Esophagus squamous epithelium (tissue), 5 donors: Measurements from ENCODE around the gene GIMAP1. TPM values are rescaled to one million over a fixed set of nuclear protein-coding genes. Genes with fewer than 3 reads are reported as not detected.

Experiments
- DNase-seq: peaks from one replicate; lab custom pipeline; 2025; lab: John Stamatoyannopoulos, UW
- H3K27ac ChIP-seq, 4 donors: fragments of 200-600 bp; sonication (generic); one replicate each; pipeline ENCODE4 v1.5.1; 2016 to 2019; ENCODE audit warnings: mild to moderate bottlenecking in 1 of 4
- H3K27me3 ChIP-seq, 4 donors: fragments of 200-600 bp; sonication (generic); 1 replicate in 3 of 4; 2 replicates in 1 of 4; pipeline versions ENCODE4 v1.5.1 to v1.6.0; 2017 to 2021; ENCODE audit warnings: antibody characterized with exemption in 1 of 4
- H3K36me3 ChIP-seq, 3 donors: fragments of 200-600 bp; sonication (generic); one replicate each; pipeline ENCODE4 v1.5.1; 2016 to 2019
- H3K4me1 ChIP-seq, 3 donors: fragments of 200-600 bp; sonication (generic); one replicate each; pipeline ENCODE4 v1.5.1; 2017 to 2019
- H3K4me3 ChIP-seq, 4 donors: fragments of 200-600 bp; sonication (generic); 1 replicate in 3 of 4; 2 replicates in 1 of 4; pipeline ENCODE4 v1.5.1; 2016 to 2019; ENCODE audit warnings: mild to moderate bottlenecking in 2 of 4, moderate library complexity in 1 of 4
- H3K9me3 ChIP-seq, 3 donors: fragments of 200-600 bp; sonication (generic); one replicate each; pipeline ENCODE4 v1.5.1; 2016 to 2019
- POLR2A ChIP-seq, 4 donors: fragments of 450-650 bp; IDR thresholded peaks; one replicate each; pipeline ENCODE4 v1.6.1; 2017; ENCODE audit warnings: antibody characterized with exemption in 4 of 4, mild to moderate bottlenecking in 4 of 4, moderate library complexity in 3 of 4
- WGBS, 2 donors: methylation state at CpG; one replicate each; pipeline ENCODE4 v1.1.5; 2018; 5-methylcytosine and 5-hydroxymethylcytosine counted together
- intact Hi-C: fragments of 100-400 bp; cut with DNase I; formaldehyde crosslinking; loops from one replicate; pipeline ENCODE4 v1.15.0; 2022
- total RNA-seq, 4 donors: library from RNA; depleted of rRNA; stranded (reverse); fragments of >200 nt; gene quantifications; one replicate each; pipeline ENCODE4 v1.1.0, GENCODE V29; 2016
- TF ChIP-seq, protein P1 (sequence below), 6 experiments: fragments of 450-650 bp in 4 of 6; fragments of 200-600 bp in 2 of 6; sonication (generic) in 2 of 6; IDR thresholded peaks; one replicate each; pipeline ENCODE4 v1.5.1; 2016 to 2019; ENCODE audit warnings: antibody characterized with exemption in 6 of 6, mild to moderate bottlenecking in 4 of 6, moderate library complexity in 4 of 6
- donor health status: DM: yes; HTN: yes; CAD: no.

Gene GIMAP1
- total RNA-seq, 4 donors from 2014 or later, result 0.97 to 9.3 (median 4.8) TPM

DNA sequence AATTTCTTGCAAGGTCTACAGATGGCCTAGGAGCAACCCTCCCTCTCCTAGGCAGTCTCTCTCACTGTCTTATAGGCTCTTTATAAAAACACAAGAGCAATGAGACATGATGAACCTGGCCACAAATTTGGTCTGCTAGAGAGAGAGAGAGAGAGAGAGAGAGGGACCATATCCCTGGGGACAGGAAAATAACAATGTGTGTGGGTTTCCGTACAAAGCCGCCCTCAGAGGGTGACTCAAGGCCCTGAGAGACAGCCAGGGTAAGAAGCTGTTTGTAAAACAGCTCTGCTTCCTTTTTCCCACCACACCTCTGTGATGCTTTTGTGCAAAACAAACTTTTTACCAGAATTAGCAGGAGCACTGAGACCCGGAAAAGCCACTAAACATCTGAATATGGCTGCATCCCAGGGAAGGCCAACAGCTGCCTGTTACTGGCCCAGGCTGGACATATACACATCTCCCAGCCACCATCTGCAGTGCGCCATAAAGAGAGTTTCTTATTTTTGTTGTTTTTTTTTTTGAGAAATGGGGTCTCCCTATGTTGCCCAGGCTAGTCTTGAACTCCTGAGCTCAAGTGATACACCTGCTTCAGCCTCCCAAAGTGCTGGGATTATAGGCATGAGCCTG is 39.2 kb downstream of the GIMAP1 start:
- no peak overlapping the region for H3K4me3 ChIP-seq
- H3K9me3 ChIP-seq, result no peaks in the 10 kb centered on the region
- no peak for DNase-seq
- intact Hi-C loops, result loop anchor here (5.0 kb wide), 1 partner anchor 308 kb away; no protein-coding TSS in a partner anchor
- peak overlapping the region in 3 of 4 donors; percentile 16 to 66 (median 18) for H3K27ac ChIP-seq
- TF ChIP-seq, protein P1, sequence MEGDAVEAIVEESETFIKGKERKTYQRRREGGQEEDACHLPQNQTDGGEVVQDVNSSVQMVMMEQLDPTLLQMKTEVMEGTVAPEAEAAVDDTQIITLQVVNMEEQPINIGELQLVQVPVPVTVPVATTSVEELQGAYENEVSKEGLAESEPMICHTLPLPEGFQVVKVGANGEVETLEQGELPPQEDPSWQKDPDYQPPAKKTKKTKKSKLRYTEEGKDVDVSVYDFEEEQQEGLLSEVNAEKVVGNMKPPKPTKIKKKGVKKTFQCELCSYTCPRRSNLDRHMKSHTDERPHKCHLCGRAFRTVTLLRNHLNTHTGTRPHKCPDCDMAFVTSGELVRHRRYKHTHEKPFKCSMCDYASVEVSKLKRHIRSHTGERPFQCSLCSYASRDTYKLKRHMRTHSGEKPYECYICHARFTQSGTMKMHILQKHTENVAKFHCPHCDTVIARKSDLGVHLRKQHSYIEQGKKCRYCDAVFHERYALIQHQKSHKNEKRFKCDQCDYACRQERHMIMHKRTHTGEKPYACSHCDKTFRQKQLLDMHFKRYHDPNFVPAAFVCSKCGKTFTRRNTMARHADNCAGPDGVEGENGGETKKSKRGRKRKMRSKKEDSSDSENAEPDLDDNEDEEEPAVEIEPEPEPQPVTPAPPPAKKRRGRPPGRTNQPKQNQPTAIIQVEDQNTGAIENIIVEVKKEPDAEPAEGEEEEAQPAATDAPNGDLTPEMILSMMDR (IDR thresholded peaks at IDR 0.05), result no peak
- no peak for TF ChIP-seq POLR2A (IDR thresholded peaks at IDR 0.05)
- no peaks in the 10 kb centered on the region for H3K27me3 ChIP-seq
- H3K4me1 ChIP-seq, result peaks cover 0 to 18% (median 0%) of the 10 kb centered on the region in 3 donors
- 52 to 55% methylated on average over 4 of the region's 4 CpGs for WGBS, 2 donors
- no peaks in the 10 kb centered on the region for H3K36me3 ChIP-seq

DNA sequence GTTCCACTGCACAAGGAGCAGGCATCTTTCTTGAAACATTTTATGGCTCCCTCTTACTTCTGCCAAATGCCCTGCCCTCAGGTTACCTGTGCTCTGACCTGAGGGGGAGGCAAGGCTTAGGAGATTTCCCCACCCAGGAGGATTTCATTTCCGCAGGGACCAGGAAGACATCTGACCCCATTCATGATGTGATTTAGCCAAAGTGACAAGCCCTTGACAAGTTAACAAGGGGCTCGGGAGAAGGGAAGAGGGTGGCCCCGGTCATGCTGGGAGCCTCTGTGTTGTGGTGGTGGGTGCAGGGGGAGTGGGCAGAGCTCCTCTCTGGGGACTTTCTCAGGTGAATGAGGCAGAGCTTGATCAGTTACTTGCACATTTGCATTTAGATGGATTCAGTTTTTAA is 39.8 kb downstream of the GIMAP1 start:
- H3K27ac ChIP-seq, result peak overlapping the region; percentile 5 to 49 (median 17)
- H3K4me3 ChIP-seq, result no peak overlapping the region
- DNase-seq, result no peak
- no peaks in the 10 kb centered on the region for H3K36me3 ChIP-seq
- 40 to 43% methylated on average over 2 to 3 of the region's 3 CpGs for WGBS, 2 donors
- H3K4me1 ChIP-seq, result peaks cover 0 to 18% (median 0%) of the 10 kb centered on the region in 3 donors
- TF ChIP-seq, protein P1 (IDR thresholded peaks at IDR 0.05), result no peak
- TF ChIP-seq POLR2A (IDR thresholded peaks at IDR 0.05), result no peak
- no peaks in the 10 kb centered on the region for H3K9me3 ChIP-seq
- H3K27me3 ChIP-seq, result no peaks in the 10 kb centered on the region
- intact Hi-C loops, result loop anchor here (5.0 kb wide), 1 partner anchor 309 kb away; no protein-coding TSS in a partner anchor

DNA sequence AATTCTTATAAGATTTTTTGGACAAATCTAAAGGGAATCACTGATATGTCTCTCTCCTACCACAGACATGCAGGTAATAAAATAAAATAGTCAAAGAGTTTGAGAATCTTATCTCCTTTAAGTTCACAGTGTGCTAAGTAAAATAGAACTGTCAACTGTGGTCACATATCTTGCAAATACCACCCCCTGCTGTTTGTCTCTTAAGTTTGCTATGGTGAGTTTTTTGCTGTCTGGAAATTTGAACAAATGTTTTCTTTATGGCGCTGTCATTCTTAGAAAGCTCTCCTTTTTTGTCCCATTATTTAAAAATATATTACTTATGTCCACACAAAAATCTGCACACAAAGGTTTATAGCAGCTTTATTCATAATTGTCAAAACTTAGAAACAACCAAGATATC is 40.4 kb downstream of the GIMAP1 start:
- intact Hi-C loops, result loop anchor here (5.0 kb wide), 1 partner anchor 310 kb away; no protein-coding TSS in a partner anchor
- no peak for DNase-seq
- Histone ChIP-seq H3K4me1 (peaks cover 0 to 18% (median 0%) of the 10 kb centered on the region in 3 donors), H3K9me3 (no peaks in the 10 kb centered on the region), H3K27me3 (no peaks in the 10 kb centered on the region), H3K4me3 (no peak overlapping the region), H3K36me3 (no peaks in the 10 kb centered on the region), H3K27ac (peak overlapping the region in 1 of 4 donors; percentile 16)
- WGBS, 2 donors, result 13 to 57% methylated on average over 1 of the region's 1 CpG
- TF ChIP-seq, protein P1 (IDR thresholded peaks at IDR 0.05), result peak in 4 of 6 experiments; percentile 25 to 46 (median 34)
- TF ChIP-seq POLR2A (IDR thresholded peaks at IDR 0.05), result no peak

DNA sequence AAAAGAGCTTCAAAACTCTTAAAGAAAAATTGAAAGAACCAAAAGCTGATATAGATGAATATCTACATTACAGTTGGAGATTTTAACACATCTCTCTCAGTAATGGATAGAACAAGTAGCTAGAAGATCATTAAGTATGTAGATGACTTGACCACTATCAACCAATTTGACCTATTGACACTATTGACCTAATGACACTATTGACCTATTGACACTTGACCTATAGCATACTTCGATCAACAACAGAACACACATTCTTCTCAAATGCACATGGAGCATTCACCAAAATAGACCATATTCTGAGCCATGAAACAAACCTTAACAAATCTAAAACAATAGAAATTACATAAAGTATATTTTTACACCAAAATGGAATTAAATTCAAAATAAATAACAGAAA is 43.1 kb downstream of the GIMAP1 start:
- Histone ChIP-seq H3K4me1 (peaks cover 0 to 13% (median 0%) of the 10 kb centered on the region in 3 donors), H3K36me3 (no peaks in the 10 kb centered on the region), H3K9me3 (no peaks in the 10 kb centered on the region), H3K27ac (no peak overlapping the region), H3K27me3 (no peaks in the 10 kb centered on the region), H3K4me3 (no peak overlapping the region)
- intact Hi-C loops, result loop anchor here (5.0 kb wide), 1 partner anchor 312 kb away; no protein-coding TSS in a partner anchor
- no peak for DNase-seq
- TF ChIP-seq, protein P1 (IDR thresholded peaks at IDR 0.05), result no peak
- no peak for TF ChIP-seq POLR2A (IDR thresholded peaks at IDR 0.05)
- WGBS, 2 donors, result 63 to 68% methylated on average over 1 of the region's 1 CpG

DNA sequence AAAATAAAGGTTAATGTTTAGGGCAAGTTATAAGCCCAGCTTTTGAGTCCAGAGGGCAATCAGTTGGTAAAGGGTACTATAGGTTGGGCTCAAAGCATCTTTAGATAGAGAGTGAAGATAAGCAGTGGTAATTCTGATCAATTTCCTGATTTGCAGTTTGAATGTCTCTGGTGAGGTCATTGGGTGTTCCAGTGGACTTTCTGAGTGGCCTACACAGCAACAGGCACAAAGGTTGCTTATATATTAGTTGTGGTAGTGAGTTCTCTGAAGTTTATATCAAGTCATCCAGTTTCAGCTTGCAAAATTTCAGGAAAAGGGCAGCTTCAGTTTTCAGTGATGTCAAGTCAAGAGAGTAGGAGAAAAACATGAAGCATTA is 49.9 kb downstream of the GIMAP1 start:
- no peak overlapping the region for H3K27ac ChIP-seq
- no peak overlapping the region for H3K4me3 ChIP-seq
- no peaks in the 10 kb centered on the region for H3K4me1 ChIP-seq
- H3K9me3 ChIP-seq, result no peaks in the 10 kb centered on the region
- H3K27me3 ChIP-seq, result no peaks in the 10 kb centered on the region
- DNase-seq, result no peak
- TF ChIP-seq, protein P1 (IDR thresholded peaks at IDR 0.05), result no peak
- TF ChIP-seq POLR2A (IDR thresholded peaks at IDR 0.05), result no peak
- H3K36me3 ChIP-seq, result no peaks in the 10 kb centered on the region
- intact Hi-C loops, result no loop called here
